ENCODE results near the gene ARID3A. TPM values are rescaled to one million over a fixed set of nuclear protein-coding genes. Genes with fewer than 3 reads are reported as not detected.

The ARID3A gene
- total RNA-seq, 1 experiment from 2014 or later: 239 TPM

DNA sequence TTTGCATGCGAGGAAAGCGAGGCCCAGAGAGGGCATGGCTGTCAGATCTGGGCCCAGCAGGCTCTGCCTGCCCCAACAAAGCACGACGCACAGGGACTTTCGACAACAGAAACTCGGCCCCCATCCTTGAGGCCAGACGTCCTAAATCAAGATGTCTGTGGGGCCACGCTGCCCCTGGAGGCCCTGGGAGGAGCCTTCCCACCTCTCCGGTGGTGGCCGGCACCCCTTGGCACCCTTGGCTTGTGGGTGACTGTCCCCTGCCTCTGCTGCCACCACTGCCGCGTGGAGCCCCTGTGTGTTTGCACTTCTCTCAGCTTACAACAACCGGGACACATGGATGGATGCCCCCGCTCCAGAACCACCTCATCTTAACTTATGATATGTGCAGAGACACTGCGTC is 62.7 kb downstream of the ARID3A start:
- Mint-ChIP-seq H3K4me3 (ENCODE audit: unreplicated experiment) (no peak overlapping the region), H3K4me1 (ENCODE audit: low read depth, unreplicated experiment) (no peaks in the 10 kb centered on the region), H3K9me3 (ENCODE audit: unreplicated experiment) (no peaks in the 10 kb centered on the region), H3K36me3 (ENCODE audit: insufficient read depth, unreplicated experiment) (peaks cover 70% of the 10 kb centered on the region), H3K27ac (ENCODE audit: unreplicated experiment) (no peak overlapping the region), H3K27me3 (ENCODE audit: insufficient read depth, unreplicated experiment) (no peaks in the 10 kb centered on the region)
- Histone ChIP-seq H3K9me3 (no peaks in the 10 kb centered on the region), H3K4me3 (ENCODE audit: low read depth, low read length) (no peak overlapping the region), H3K27me3 (replicated peaks; ENCODE audit: control insufficient read depth, insufficient read depth, low read length) (no peaks in the 10 kb centered on the region), H3K36me3 (ENCODE audit: control insufficient read depth, insufficient read depth, low read length) (peaks cover 3% of the 10 kb centered on the region), H3K4me1 (peaks cover 21% of the 10 kb centered on the region)
- BruUV-seq (replicated peaks): no TSS peak
- no peak for DNase-seq
- ChIA-PET POLR2A (no interaction called here), CTCF (no interaction called here)
- intact Hi-C loops (cut with micrococcal nuclease; ENCODE audit: unreplicated experiment): no loop called here
- TF ChIP-seq, protein P1, sequence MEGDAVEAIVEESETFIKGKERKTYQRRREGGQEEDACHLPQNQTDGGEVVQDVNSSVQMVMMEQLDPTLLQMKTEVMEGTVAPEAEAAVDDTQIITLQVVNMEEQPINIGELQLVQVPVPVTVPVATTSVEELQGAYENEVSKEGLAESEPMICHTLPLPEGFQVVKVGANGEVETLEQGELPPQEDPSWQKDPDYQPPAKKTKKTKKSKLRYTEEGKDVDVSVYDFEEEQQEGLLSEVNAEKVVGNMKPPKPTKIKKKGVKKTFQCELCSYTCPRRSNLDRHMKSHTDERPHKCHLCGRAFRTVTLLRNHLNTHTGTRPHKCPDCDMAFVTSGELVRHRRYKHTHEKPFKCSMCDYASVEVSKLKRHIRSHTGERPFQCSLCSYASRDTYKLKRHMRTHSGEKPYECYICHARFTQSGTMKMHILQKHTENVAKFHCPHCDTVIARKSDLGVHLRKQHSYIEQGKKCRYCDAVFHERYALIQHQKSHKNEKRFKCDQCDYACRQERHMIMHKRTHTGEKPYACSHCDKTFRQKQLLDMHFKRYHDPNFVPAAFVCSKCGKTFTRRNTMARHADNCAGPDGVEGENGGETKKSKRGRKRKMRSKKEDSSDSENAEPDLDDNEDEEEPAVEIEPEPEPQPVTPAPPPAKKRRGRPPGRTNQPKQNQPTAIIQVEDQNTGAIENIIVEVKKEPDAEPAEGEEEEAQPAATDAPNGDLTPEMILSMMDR (IDR thresholded peaks at IDR 0.05; ENCODE audit: insufficient read depth in 1 of 2, low read depth in 1 of 2, low read length in 1 of 2, severe bottlenecking in 1 of 2, unreplicated experiment in 1 of 2): no peak

DNA sequence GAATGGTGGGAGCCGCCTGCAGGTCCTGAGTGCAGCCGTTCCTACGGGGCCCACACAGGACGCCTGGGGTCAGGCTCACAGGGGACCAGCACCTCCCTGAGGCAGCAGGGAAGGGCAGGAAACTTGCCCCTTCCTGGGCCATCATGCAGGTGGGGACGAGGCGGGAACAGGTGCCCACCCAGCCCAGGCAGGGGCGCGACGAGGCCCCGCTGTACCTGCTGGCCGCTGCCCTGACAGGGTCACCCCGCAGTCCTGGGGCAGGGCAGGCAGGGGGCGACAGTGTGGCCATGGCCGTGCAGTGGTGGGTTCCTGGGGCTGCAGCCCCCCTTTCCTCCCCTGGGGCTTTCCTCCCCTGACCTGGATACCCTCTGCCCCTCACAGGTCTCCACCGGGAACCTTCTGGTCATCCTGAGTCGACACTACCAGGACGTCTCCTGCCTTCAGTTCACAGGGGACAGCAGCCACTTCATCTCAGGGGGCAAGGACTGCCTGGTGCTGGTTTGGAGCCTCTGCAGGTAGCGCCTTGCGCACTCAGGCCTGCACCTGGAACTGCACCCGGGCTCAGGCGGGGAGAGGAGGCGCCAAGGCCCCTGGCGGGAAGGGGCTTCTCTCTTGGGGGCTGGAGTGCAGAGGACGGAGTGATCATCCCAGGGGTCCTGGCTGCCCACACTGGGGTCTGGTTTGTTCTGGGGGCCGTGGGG is 63.7 kb downstream of the ARID3A start:
- BruUV-seq (replicated peaks): no TSS peak
- no peaks in the 10 kb centered on the region for H3K27me3 ChIP-seq (replicated peaks; ENCODE audit: control insufficient read depth, insufficient read depth, low read length)
- ChIA-PET CTCF (no interaction called here), POLR2A (no interaction called here)
- TF ChIP-seq, protein P1 (IDR thresholded peaks at IDR 0.05; ENCODE audit: insufficient read depth in 1 of 2, low read depth in 1 of 2, low read length in 1 of 2, severe bottlenecking in 1 of 2, unreplicated experiment in 1 of 2): peak in 1 of 2 experiments; percentile 16
- Mint-ChIP-seq H3K36me3 (ENCODE audit: insufficient read depth, unreplicated experiment) (peaks cover 70% of the 10 kb centered on the region), H3K27ac (ENCODE audit: unreplicated experiment) (no peak overlapping the region), H3K9me3 (ENCODE audit: unreplicated experiment) (no peaks in the 10 kb centered on the region), H3K4me1 (ENCODE audit: low read depth, unreplicated experiment) (no peaks in the 10 kb centered on the region), H3K27me3 (ENCODE audit: insufficient read depth, unreplicated experiment) (no peaks in the 10 kb centered on the region), H3K4me3 (ENCODE audit: unreplicated experiment) (no peak overlapping the region)
- intact Hi-C loops (cut with micrococcal nuclease; ENCODE audit: unreplicated experiment): no loop called here
- H3K4me3 ChIP-seq (ENCODE audit: low read depth, low read length): no peak overlapping the region
- no peaks in the 10 kb centered on the region for H3K9me3 ChIP-seq
- H3K4me1 ChIP-seq: peaks cover 27% of the 10 kb centered on the region
- H3K36me3 ChIP-seq (ENCODE audit: control insufficient read depth, insufficient read depth, low read length): peaks cover 3% of the 10 kb centered on the region
- no peak for DNase-seq

DNA sequence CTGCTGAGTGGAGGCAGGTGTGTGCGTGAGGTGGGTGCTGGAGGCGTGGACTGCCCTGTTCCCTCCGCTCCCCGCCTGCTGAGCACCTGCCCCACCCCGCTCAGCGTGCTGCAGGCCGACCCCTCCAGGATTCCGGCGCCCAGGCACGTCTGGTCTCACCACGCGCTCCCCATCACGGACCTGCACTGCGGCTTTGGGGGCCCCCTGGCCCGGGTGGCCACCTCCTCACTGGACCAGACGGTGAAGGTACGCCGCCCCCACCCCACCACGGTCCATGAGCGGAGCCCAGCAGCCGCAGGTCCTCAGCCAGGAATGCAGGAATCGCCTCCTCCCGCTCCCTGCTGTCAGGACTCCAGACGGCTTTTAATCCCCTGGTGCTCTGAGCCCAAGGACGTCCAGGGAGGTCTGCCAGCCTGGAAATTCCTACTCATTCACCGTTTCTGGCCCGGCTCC is 64.3 kb downstream of the ARID3A start:
- H3K4me3 ChIP-seq (ENCODE audit: low read depth, low read length): no peak overlapping the region
- intact Hi-C loops (cut with micrococcal nuclease; ENCODE audit: unreplicated experiment): no loop called here
- H3K9me3 ChIP-seq: no peaks in the 10 kb centered on the region
- no peak for DNase-seq
- peaks cover 4% of the 10 kb centered on the region for H3K36me3 ChIP-seq (ENCODE audit: control insufficient read depth, insufficient read depth, low read length)
- ChIA-PET CTCF (no interaction called here), POLR2A (no interaction called here)
- H3K27me3 ChIP-seq (replicated peaks; ENCODE audit: control insufficient read depth, insufficient read depth, low read length): no peaks in the 10 kb centered on the region
- Mint-ChIP-seq H3K27me3 (ENCODE audit: insufficient read depth, unreplicated experiment) (no peaks in the 10 kb centered on the region), H3K4me1 (ENCODE audit: low read depth, unreplicated experiment) (no peaks in the 10 kb centered on the region), H3K27ac (ENCODE audit: unreplicated experiment) (no peak overlapping the region), H3K9me3 (ENCODE audit: unreplicated experiment) (no peaks in the 10 kb centered on the region), H3K4me3 (ENCODE audit: unreplicated experiment) (no peak overlapping the region), H3K36me3 (ENCODE audit: insufficient read depth, unreplicated experiment) (peaks cover 69% of the 10 kb centered on the region)
- TF ChIP-seq, protein P1 (IDR thresholded peaks at IDR 0.05; ENCODE audit: insufficient read depth in 1 of 2, low read depth in 1 of 2, low read length in 1 of 2, severe bottlenecking in 1 of 2, unreplicated experiment in 1 of 2): no peak
- BruUV-seq (replicated peaks): no TSS peak
- H3K4me1 ChIP-seq: peaks cover 27% of the 10 kb centered on the region
